ENCODE results near the gene MAGI2.

GRCh38 chr7:78514634-78515033, 938.8 kb downstream of the MAGI2 start:
- TF ChIP-seq POLR2AphosphoS5 (IDR thresholded peaks at IDR 0.05; ENCODE audit: low read depth), result no peak
- no peak for TF ChIP-seq CTCF (conservative IDR thresholded peaks at IDR 0.05; ENCODE audit: low read depth in 2 of 2)
